SK-N-MC (cell line): ENCODE measurements around the gene LNP1.

ENCODE experiments used
- EZH2 ChIP-seq: fragments of 200-600 bp; sonication (generic); IDR thresholded peaks from one replicate; pipeline ENCODE4 v1.6.1; 2017; ENCODE audit warnings: antibody characterized with exemption
- POLR2AphosphoS5 ChIP-seq: IDR thresholded peaks from 2 replicates; pipeline ENCODE4 v1.6.1; 2012; ENCODE audit warnings: mild to moderate bottlenecking, low read depth, low read length, borderline replicate concordance

DNA sequence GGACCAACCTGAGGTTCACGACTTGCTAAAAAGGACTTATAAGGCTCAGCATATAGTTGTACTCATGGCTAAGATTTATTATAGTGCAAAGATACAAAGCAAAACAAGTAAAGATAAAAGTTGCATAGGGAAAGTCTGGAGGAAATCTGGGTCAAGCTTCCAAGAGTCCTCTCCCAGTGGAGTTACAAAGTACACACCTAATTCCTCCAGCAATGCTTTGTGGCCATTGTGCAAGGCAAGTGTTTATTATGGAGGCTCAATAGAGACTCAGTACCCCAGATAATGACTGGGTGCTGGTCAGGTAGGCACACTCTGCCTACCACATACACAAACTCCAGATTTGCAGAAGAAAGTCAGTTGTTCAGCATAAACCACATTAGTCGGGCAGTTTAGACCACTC lies 22.9 kb downstream of the LNP1 start:
- TF ChIP-seq POLR2AphosphoS5 = no peak
- TF ChIP-seq EZH2 = no peak
